ENCODE data around the gene APELA.
"Not testable (repeated sequence)": the region's sequence is repeated elsewhere in the genome, so short reads cannot be mapped to it uniquely, and the experiment has no call there.

Gene APELA, protein sequence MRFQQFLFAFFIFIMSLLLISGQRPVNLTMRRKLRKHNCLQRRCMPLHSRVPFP

DNA sequence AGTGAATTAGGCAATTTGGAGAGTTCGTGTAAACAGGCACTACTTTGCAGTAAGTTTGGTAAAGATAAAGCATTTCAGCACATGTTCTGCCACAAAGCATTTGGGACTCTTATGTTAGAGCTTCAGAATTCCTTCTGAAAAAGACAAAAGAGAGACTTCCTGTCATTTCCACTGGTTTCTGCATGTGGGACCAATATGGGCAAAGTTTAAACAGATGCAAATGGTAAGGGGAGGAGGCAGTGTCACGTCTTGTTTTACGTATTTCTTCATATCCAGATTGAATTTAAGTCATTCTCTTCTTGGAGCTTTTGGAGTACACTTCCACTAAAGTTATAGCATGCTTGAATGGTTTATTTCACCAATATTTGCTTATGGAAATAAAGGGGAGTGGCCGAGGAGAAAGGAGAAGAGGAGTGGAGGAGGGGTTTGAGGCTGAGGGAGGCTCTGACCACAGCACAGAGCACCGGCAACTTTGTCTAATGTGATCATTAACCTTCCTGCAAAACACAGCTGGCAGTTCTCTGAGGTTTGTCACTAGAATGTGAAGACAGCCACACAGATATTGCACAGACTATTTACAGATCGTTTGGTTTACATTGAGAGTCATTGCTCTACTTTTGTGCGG is at the start of gene APELA:
TSS of gene APELA (plus strand) at position 479 of the 625 bp plus-strand sequence. CDS start 154 bp downstream, outside the sequence.
- DNase-seq (ENCODE audit: low spot score), result no peak

DNA sequence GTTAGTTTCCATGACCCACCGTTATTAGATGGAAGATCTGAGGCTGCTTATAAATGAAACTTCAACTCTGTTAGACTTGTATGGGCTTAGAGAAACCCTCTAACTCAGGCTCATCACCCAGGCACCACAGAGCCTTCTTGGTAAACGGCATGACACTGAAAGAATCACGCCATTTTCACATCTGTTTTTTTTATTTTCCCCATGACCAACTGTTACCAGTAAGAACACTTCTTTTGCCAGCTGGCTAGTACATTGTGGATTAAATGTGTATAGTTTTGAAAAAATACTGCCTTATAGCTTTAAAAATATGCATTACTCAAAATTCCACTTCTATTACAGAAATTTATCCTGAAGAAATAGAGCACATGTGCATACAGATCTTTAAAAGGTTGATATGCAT is 48.0 kb upstream of the APELA start:
- DNase-seq (ENCODE audit: low spot score), result no peak

DNA sequence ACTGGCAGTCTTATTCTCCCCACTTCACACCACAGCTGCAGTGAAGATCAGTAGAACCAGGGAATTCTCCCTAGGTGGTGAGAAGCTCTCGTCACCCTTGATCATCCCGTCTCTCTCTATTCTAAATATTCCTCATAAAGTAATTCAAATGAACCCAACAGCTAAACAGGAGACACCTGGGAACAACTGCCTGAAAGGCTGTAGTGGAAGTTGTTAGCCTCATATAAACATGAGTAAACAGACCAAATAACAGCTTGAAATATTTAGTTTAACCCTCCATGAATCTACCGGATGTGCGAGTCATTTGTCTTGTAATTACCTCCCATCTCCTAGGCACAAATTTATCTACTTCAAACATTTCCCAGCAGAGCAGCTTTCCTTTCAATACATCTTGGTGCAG is 30.4 kb upstream of the APELA start:
- no peak for DNase-seq (ENCODE audit: low spot score)

DNA sequence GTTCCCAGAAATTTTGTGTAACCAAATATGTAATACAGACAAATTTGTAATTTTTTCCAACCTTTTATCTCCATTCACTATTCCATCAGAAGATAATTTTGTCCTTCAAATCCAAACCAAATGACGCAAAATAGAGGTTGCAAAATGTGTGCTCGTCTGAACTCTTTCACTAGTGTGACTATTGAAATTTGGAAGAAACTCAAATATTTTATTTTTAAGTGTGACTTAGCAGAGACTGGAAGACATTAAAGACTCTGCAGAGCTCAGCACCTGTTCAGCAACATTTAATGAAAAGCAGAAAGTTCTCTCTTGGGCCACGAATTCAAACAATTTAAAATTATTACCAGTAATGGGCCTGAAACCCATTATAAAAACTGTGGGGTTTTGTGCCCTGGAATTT is 30.0 kb upstream of the APELA start:
- no peak for DNase-seq (ENCODE audit: low spot score)

DNA sequence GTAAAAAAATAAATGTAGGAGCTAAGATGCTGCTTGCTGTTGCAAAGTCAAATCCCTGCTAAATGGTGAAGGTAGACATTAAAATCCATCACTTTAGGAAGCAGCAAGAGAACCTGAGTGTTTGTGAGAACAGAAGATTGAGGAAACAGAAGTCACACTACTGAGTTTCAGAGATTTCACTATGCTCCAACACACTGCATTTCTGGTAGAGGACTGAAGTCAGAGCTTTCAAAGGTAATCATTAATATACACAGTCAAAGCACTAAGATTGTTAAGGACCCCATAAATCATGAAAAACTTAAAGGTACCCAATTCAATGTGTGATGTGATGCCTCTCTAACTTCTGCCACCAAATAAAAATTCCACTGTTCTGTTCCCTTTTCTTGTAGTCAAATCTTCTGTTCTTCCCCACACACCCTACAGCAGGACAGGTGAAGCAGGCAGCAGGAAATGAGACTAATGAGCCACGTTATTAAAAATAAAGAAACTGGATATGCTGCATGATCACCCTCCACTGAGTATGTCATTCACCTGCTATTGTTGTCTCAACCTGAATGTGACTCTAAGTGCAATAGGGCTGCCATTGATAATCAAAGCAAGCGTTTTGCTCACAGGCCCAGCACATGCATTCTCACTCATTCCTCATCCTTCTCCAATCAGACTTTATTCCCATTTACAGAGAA is 28.9 kb upstream of the APELA start:
- no peak for DNase-seq (ENCODE audit: low spot score)

DNA sequence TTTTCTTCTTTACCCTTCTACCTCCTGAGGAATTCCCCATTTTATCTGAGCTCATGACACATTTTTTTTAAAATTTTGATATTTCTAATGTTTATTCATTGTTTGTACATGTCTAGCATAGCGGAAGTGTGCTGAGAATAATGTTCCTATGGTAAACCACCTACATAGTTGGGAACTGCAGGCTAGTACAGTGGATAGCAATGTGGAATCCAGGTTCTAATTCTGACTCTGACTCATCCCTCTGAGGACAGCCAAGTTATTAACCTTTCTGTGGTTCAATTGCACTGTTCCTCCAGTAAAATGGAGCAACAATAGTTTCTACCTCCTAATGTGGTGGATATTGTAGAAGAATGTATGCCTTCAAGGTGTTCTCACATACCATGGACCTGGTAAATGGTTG is 20.6 kb upstream of the APELA start:
- DNase-seq (ENCODE audit: low spot score), result no peak

DNA sequence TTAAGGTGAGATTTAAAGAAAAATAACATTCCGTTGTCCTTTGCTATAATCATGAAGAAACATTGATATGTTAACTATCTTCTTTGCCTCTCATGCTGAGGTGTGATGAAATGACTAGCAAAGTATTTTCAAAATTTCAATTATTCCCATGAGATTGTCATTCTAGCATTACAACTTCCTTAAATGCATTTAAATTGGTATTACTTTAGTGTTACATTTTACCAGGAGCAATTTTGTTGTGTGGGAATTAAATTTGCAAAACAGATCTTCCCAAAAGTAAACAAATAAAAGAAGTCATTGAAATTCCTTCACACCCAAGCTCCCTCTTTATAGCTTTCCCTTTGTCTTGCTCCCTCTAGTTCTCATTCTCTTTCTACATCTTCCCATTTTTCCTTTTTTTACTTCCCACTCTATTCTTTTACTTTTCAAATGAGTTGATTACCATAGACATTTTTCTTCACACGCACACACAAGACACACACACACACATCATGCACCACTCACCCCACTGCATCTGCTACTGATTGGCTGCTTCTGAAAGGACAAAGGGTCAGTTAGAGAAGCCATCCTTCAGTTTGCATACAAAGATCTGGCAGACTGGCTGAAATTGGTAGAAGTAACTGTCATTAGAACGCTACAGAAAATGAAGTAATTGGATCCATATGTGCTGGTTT is 10.0 kb upstream of the APELA start:
- DNase-seq (ENCODE audit: low spot score), result no peak

DNA sequence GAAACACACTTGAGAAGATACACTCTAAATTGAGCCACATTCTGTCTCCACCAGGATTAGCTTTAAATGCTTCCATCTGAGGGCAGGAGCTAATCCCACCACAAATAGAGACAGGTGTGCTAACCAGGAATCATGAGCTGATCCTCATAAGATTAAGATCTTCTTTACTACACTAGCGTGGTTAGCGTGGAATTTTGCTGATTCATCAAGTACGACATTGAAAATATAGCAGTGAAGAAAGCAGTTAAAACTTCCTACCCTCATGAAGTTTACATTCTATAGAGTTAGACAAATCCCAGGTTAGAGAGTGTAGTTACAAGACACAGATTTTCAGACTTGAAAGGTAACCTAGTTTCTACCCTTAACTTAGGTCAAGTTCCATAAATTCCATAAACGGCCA is 5.3 kb upstream of the APELA start:
- DNase-seq (ENCODE audit: low spot score), result no peak

DNA sequence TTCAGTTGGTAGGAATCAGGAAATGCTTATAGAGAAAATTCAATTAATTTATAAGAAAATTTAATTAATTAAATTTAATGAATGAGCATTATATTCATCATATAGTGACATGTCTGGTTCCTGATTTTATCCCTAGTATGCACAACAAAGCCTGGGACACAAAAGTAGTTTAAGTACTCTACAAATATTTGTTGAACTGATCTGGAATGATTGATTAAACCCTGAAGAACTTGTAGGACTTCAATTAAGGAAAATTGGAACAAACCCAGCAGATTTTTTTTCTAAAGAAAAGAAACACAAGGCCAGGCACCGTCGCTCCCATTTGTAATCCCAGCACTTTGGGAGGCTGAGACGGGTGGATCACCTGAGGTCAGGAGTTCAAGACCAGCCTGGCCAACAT is 4.5 kb upstream of the APELA start:
- DNase-seq (ENCODE audit: low spot score), result no peak

DNA sequence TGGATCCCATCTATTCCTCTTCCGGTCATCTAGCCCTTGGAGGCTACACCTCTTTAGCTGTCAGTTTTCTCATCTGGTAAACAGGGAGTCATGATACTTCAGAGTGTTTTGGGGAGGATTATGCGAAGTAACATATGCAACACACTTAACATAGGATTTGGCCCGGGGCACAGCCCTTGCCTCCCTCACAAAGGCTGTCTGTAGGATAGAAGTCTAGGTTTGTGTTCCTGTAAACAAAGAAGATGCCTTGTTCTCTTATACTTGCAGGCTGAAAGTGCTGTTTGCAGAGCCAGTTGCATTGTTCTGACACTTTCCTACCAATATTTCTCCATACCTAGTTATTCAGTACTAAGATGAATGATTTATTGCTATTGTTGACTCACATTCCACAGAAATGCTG is 2.2 kb upstream of the APELA start:
- DNase-seq (ENCODE audit: low spot score), result no peak

DNA sequence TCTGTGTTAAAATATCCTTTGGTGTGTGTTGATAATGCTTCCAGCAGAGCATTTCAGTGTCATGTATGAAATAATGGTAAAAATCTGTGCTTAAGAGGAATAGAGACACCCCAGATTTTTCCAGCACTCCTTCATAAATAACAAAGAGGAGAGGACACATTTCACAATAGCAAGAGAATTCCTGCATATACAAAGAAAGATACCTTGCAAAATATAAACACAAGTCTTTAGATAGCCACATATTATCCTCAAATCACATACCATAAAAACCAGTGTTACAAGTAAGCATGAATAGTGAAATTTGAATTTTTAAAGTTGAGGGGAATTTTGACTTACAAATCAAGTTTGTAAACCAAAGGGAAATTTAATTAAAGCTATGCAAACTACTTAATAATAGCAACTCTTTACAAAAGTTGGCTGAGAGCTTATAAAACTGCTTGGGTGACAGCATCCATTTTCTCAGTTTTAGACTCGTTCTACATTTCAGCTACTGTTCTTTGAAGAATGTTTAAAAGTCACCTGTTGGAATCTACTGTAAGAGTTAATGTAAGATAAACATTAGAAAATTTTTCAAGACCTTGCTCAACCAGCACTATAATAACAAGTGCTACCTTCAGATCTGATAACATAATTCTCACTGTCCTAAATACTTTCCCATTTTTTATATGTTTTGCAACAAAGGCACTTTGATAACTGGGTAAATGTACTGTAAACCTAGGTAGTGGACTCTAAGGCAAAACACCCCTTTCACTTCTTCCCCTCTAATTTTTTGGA is 3.7 kb downstream of the APELA start:
- no peak for DNase-seq (ENCODE audit: low spot score)

DNA sequence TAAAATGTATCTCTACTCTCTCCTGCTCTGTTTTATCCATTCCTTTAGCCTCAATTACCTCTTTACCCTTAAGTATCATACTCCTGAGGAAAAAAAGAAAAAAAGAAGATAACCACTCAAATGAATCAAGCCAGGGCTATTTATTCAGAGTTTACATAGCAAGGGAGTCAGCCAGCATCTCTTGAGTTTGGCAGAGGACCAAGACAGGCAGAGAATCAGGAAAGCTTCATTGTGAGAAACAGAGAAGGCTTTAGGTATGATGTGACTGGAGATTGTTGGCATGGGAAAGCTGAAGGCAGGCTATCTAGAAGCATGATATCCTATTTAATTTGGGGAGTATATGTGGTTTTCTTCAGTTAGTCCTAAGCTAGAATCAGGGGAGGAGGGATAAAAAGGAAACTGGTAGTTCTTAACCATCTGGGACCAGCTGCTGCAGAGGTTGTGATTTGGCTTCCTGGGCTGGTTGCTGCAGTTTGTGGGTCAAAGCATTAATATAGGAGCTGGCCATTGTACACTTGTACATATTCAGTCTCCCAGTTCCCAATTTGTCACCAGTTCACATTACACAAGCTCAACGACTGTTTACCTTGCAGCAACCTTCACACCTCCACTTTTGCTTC is 11.2 kb downstream of the APELA start:
- DNase-seq (ENCODE audit: low spot score), result no peak

DNA sequence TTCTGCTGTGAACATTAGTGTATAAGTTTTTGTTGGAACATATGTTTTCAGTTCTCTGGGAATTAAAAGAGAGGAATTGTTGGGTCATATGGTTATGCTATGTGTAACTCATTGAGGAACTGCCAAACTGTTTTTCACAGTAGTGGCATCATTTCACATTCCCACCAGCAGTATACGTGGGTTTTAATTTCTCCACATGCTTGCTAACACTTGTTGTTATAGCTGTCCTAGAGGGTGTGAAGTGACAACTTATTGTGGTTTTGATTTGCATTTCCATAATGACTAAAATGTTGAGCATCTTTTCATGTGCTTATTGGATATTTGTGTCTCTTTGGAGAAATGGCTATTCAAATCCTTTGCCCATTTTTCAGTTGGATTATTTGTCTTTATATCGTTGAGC is 13.7 kb downstream of the APELA start:
- no peak for DNase-seq (ENCODE audit: low spot score)

DNA sequence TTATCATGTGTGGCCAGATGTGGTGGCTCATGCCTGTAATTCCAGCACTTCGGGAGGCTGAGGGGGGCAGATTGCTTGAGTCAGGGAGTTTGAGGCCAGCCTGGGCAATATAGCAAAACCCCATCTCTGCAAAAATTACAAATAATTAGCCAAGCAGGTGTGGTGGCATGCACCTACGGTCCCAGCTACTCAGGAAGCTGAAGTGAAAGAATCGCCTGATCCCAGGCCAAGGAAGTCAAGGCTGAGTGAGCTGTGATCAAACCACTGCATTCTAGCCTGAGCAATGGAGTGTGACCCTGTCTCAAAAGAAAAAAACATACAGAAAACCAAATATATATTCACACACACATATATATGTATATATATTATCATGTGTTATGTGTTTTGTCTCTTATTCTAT is 15.0 kb downstream of the APELA start:
- no peak for DNase-seq (ENCODE audit: low spot score)

DNA sequence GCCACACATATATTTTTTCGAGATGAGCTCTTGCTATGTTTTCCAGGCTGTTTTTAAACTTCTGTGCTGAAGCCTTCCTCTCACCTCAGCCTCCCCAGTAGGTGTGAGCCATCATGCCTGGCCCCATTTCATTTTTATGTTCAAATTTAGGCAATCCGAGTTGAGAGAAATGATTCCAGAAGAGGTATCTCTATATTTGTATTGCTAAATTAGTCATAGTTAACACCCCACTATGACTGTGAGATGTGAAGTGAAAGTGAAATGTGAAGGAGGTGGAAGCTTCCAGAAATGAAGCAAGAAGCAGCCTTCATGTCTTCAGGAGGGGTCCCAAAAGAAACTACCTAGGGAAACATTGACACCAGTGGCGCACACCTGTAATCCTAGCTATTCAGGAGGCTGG is 17.7 kb downstream of the APELA start:
- no peak for DNase-seq (ENCODE audit: low spot score)

DNA sequence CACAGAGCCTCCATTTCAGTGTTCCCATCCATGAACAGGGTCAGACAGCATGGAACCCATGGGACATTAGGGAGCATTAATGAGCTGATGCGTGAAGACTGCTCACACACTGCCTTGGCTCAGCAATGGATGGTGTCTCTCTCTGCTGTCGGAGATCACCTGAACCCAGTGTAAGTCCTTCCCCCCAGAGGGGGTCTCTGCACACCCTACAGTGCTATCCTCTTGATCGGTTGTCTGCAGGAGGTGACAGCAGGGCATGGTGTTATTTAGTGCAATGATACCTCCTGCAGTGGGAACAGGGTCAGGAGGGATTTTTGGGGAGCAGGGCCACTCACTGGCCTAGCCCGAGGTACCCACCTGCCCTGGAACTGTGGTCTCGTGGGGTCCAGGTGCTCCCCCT is 25.6 kb downstream of the APELA start:
- no peak for DNase-seq (ENCODE audit: low spot score)

DNA sequence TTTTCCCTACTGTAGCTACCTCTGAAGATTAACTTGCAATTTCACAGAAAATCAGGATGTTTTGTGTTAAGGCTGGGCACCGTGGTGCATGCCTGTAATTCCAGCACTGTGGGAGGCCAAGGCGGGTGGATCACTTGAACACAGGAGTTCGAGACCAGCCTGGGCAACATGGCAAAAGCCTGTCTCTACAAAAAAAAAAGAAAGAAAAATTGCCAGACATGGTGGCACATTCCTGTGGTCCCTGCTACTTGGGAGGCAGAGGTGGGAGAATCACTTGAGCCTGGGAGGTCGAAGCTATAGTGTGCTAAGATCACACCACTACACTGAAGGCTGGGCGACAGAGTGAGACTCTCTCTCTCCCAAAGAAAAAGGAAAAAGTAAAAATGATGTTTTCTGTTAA is 27.4 kb downstream of the APELA start:
- no peak for DNase-seq (ENCODE audit: low spot score)

DNA sequence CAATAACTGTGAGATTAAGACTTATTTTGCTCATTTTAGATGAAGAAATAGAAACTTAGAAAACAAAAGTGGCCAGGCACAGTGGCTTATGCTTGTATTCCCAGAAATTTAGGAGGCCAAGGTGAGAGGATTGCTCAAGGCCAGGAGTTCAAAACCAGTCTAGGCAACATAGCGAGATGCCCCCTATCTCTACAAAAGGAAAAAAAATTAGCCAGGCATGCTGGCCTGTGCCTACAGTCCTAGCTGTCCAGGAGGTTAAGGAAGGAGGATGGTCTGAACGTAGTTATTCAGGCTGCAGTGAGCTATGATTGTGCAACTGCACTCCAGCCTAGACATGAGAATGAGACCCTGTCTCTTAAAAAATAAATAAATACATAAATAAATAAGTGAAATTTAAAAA is 28.0 kb downstream of the APELA start:
- no peak for DNase-seq (ENCODE audit: low spot score)

DNA sequence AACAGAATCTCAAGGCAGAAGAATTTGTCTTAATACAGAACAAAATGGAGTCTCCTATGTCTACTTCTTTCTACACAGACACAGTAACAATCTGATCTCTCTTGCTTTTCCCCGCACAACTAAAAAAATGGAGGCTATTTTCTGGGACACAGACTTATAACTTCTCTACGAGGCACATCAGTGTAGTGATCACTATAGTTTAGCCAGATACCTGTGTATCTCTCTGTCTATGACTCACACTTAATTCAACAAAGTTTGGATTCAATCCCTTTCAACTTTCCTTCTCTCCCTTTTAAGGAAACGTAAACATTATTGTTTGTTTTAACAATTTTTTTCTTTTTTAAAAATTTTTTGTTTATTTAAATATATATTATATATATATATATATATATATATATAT is 29.4 kb downstream of the APELA start:
- DNase-seq (ENCODE audit: low spot score), result no peak

DNA sequence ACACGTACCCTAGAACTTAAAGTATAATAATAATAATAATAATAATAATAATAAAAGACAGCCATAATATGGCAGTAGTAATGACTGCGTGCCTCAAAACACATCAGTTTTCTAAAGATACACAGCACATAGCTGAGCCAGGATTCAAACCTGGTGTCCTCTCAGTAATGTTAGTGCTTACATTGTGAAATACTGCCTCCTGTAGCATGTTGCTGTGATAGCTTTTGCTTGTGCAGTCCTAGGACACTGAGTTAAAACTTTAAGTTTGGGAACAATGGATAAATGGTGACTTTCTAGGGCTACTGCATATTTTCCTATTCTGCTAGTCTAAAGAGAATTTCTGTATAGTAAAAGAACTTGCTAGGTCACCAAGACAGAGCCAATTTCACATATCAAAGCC is 36.5 kb downstream of the APELA start:
- DNase-seq (ENCODE audit: low spot score), result not testable (repeated sequence)

DNA sequence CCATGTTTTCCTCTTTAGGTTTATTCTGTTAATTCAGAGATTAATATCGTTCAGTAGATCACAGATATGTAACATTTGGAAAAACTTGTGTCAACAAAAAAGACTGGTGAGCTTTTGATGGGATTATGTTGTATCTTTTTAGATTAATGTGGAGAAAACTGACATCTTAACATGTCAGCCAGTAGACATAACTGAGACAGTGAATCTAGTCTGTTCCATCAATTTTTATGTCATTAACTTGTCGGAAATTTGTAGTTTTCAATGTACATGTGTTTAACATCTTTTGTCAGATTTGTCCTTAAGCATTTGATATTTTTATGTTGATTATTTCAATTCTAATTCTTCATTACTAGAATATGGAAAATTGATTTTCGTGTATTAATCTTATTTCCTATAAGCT is 42.0 kb downstream of the APELA start:
- no peak for DNase-seq (ENCODE audit: low spot score)

DNA sequence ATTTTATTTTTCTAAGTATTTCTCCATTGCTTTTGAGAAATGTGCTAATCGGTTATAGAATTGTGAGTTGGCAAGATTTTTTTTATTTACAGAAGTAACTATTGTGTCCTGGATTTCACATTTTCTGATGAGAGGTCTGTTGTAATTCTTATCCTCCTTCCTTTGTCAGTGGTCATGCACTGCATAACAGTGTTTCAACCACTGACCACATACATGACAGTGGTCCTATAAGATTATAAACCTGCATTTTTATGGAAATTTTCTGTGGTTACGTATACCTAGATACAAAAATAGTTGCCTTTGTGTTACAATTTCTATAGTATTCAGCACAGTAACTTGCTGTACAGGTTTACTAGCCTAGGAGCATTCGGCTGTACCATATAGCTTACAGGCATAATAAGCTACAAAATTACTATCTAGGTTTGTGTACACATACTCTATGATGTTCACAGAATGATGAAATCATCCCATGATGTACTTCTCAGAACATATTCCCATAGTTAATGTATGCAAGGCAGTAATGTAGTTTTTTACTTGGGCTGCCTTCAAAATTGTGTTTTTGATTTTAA is 47.8 kb downstream of the APELA start:
- no peak for DNase-seq (ENCODE audit: low spot score)
